HFF-Myc (cell line): ENCODE results near the gene PPP1R14B.

Source experiments
- DNase-seq: peaks from one replicate; pipeline ENCODE4 v3.0.0-alpha.2; 2011; ENCODE audit warnings: low read depth; ENCODE audit errors: extremely low read depth
- H3K4me3 ChIP-seq: replicated peaks from 2 replicates; pipeline ENCODE4 v1.5.1; 2011; ENCODE audit warnings: low read depth, mild to moderate bottlenecking, control low read depth, low read length
- TF ChIP-seq, protein P1 (sequence below): IDR thresholded peaks from 2 replicates; pipeline ENCODE4 v1.5.1; 2012; ENCODE audit warnings: mild to moderate bottlenecking, low read depth, low read length, control low read depth; ENCODE audit errors: missing control alignments

The PPP1R14B gene

DNA sequence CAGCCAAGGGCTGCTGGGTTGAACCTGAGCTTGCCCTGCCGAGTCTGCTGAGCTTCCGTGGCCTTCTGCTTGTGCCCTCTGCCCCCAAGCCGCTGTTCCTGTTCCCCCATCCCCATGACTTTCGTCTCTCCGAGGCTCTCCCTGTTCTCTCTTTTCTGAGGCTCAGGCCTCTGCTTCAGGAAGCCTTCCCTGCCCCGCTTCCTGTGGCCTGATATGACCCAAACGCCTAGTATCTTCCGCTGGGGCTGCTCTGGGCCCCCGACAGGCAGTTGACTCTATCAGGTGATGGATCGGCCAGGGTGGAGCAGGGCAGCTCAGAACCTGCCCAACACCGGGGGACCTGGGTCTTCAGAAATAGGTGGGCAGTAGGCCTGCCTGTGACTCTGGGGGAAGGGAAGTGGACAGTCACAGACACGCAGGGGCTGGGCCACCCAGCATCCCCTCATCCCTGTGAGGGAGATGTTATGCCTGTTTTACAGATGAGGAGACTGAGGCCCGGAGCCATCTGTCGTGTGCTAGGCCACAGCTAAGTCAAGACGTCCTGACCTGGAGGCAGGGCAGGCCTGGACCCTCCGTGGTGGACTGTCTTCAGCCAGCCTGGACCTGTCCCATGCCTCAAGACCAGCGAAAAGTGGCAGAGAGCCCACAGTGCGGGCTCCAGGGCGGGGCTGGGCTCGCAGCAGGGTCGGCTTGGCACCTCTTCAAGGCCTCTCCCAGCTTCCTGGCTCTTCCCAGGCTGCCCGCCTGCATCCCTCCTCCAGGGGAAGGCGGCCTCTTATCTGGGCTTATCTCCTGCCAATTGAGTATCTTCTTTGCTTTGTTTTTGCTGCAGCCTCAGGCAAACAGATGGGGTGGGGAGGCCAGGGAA lies 21.5 kb upstream of the PPP1R14B start:
- no peak for DNase-seq
- H3K4me3 ChIP-seq, result peak overlapping the region; percentile 69

DNA sequence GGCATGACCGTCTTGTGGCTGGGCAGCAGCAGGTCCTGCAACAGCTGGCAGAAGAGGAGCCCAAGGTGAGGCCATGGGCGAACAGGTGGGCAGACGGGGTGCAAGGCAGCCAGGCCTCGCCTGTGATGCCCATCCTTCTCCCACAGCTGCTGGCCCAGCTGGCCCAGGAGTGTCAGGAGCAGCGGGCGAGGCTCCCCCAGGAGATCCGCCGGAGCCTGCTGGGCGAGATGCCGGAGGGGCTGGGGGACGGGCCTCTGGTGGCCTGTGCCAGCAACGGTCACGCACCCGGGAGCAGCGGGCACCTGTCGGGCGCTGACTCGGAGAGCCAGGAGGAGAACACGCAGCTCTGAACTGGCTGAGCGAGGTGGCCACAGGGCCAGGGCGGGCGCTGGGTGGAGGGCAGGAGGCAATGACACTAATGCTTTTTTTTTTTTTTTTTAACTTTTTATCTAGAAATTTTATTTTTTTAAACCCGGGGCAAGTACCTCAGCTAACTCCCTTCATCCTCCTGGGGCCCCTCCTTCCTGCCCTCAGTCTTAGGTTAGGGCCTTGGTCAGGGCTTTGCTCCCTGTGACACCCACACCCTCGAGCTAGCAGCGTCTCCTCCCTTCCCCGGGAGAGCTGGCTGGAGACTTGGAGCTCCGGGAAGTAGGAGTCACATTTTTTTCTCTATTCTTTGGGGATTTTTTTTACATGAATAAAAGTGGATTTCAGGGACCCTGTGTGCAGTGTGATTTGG lies 20.6 kb upstream of the PPP1R14B start:
- DNase-seq, result no peak
- no peak overlapping the region for H3K4me3 ChIP-seq
- TF ChIP-seq, protein P1, sequence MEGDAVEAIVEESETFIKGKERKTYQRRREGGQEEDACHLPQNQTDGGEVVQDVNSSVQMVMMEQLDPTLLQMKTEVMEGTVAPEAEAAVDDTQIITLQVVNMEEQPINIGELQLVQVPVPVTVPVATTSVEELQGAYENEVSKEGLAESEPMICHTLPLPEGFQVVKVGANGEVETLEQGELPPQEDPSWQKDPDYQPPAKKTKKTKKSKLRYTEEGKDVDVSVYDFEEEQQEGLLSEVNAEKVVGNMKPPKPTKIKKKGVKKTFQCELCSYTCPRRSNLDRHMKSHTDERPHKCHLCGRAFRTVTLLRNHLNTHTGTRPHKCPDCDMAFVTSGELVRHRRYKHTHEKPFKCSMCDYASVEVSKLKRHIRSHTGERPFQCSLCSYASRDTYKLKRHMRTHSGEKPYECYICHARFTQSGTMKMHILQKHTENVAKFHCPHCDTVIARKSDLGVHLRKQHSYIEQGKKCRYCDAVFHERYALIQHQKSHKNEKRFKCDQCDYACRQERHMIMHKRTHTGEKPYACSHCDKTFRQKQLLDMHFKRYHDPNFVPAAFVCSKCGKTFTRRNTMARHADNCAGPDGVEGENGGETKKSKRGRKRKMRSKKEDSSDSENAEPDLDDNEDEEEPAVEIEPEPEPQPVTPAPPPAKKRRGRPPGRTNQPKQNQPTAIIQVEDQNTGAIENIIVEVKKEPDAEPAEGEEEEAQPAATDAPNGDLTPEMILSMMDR, result no peak

More for the DNA sequence above, 21.5 kb upstream of the PPP1R14B start:
- TF ChIP-seq, protein P1, result no peak

DNA sequence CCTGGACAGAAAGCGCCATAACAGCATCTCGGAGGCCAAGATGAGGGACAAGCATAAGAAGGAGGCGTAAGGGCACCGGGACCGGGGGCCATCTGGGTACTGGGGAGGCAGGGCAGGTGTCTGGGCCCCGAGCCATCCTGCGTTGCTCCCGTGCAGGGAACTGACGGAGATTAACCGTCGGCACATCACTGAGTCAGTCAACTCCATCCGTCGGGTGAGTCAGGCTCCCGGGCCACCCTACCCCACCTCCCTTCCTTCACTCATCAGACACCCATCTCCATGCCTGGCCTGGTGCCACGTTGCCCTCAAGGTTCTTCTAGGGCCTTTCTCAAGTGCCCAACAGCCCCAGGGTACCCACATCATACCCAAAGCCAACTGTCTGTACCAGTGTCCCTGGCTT lies 19.6 kb upstream of the PPP1R14B start:
- TF ChIP-seq, protein P1, result no peak
- DNase-seq, result no peak
- no peak overlapping the region for H3K4me3 ChIP-seq

DNA sequence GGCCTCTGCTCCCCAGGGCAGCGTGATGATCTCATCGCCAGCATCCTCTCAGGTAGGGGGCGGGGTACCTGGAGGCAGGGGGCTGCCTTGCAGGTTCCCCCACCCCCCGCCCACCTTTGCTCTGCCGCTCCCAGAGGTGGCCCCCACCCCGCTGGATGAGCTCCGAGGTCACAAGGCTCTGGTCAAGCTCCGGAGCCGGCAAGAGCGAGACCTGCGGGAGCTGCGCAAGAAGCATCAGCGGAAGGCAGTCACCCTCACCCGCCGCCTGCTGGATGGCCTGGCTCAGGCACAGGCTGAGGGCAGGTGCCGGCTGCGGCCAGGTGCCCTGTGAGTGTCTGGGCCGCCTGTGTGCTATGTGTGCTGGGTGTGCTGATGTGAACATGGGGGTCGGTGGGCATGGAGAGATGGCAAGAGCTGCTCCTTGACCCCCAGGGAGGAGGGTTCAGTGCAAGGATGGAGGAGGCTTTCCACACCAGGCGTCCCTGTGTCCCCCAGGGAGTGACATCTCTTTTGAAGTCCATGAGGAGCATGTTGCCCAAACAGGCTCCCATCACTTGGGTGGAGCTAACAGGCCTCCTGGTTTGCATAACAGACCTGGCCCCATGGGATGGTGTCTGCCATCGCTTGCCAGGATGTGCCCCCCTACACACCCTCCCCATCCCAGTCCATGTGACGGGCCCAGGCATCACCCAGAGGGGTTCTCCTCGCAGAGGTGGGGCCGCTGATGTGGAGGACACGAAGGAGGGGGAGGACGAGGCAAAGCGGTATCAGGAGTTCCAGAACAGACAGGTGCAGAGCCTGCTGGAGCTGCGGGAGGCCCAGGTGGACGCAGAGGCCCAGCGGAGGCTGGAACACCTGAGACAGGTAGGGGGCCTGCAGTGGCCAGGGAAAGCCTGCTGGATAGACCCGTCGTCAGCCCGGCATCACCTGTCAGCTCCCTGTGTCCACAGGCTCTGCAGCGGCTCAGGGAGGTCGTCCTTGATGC lies 18.7 kb upstream of the PPP1R14B start:
- no peak for DNase-seq
- no peak overlapping the region for H3K4me3 ChIP-seq
- TF ChIP-seq, protein P1, result no peak

DNA sequence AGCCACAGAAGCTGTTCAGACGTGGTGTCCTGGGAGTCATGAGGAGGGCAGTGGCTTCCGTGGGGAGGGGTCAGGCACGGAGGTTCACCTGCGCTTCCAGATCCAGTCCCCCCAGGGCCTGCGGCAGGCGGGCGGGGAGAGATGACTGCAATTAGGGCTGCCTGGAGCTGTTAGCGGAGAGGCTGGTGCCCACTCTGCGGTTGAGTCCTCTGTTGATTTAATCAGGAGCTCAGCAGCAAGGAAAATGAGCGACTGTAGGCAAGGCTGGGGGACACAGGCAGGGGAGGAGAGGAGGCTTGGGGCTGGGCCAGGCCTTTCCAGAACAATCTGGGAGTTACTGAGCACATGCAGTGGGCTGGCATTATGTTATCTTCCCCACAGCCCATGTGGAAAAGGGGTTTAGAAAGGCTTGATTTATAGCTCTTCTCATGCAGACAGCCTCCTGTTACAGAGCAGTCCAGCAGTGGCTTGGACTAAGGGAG lies 17.7 kb upstream of the PPP1R14B start:
- TF ChIP-seq, protein P1, result no peak
- no peak overlapping the region for H3K4me3 ChIP-seq
- DNase-seq, result no peak

DNA sequence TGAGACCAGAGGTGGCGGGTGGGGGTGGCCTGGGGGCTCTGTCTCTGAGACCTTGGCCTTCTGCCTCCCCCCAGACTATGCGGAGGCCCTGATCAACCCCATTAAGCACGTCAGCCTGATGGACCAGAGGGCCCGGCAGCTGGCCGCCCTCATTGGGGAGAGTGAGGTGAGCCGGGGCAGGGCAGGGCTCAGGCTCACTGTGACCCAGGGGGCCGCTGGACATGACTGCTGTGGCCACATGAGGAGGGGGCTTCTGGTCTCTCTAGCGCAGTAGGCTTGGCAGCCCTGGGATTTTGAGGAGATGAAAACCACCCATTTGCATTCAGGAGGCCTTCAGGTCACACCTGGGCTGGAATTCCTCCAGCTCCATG lies 17.2 kb upstream of the PPP1R14B start:
- no peak overlapping the region for H3K4me3 ChIP-seq
- TF ChIP-seq, protein P1, result no peak
- no peak for DNase-seq
